Measurements from ENCODE around the gene PLXNA4.

DNA sequence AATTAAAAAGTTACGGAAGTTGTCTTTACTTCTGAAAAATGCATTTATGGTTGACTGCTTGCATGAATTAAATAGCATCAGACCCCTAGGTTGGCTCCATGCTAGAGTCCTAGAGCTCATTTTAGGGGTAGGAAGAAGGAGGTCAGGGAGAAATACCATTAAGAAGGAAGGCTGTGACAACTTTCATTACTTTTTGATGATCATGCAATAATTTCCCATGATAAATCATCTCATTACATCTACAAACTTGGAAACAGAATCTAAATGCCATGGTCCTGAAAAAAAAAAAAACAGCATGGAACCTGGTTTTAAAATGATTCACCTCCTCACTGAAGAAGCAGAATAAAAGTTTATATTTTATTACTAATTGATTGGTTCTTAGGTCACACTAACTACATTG lies 20.3 kb upstream of the PLXNA4 start:
- TF ChIP-seq CTCF (IDR thresholded peaks at IDR 0.05) (no peak), POLR2A (IDR thresholded peaks at IDR 0.05) (no peak)
